HG02678 (cell line): ENCODE measurements around the gene VDR.

ENCODE experiments used
- ATAC-seq: cut with Tn5 transposase; IDR thresholded peaks from one replicate; pipeline ENCODE4 v1.9.1; 2021; ENCODE audit warnings: mild to moderate bottlenecking, moderate library complexity; ENCODE audit not compliant: unreplicated experiment

Gene VDR

GRCh38 chr12:47875746-47876439, 28.9 kb downstream of the VDR start:
- no peak for ATAC-seq

GRCh38 chr12:47874316-47874715, 30.5 kb downstream of the VDR start:
- ATAC-seq = no peak

- no peak for ATAC-seq
Observed at GRCh38 chr12:47870175-47870781, 34.5 kb downstream of the VDR start.

GRCh38 chr12:47868552-47869031, 36.2 kb downstream of the VDR start:
- ATAC-seq = peak; percentile 67

- ATAC-seq = peak; percentile 9
Observed at GRCh38 chr12:47868041-47868440, 36.8 kb downstream of the VDR start.

GRCh38 chr12:47867495-47867941, 37.3 kb downstream of the VDR start:
- no peak for ATAC-seq

GRCh38 chr12:47864646-47865235, 40.1 kb downstream of the VDR start:
- no peak for ATAC-seq

- ATAC-seq = no peak
Observed at GRCh38 chr12:47863985-47864384, 40.8 kb downstream of the VDR start.

GRCh38 chr12:47863467-47863866, 41.3 kb downstream of the VDR start:
- no peak for ATAC-seq

GRCh38 chr12:47862881-47863280, 41.9 kb downstream of the VDR start:
- ATAC-seq = no peak

- no peak for ATAC-seq
Observed at GRCh38 chr12:47862167-47862750, 42.5 kb downstream of the VDR start.

- ATAC-seq = no peak
Observed at GRCh38 chr12:47860873-47861272, 43.9 kb downstream of the VDR start.

GRCh38 chr12:47860279-47860841, 44.4 kb downstream of the VDR start:
- no peak for ATAC-seq

GRCh38 chr12:47858511-47859266, 46.1 kb downstream of the VDR start:
- ATAC-seq = no peak

- no peak for ATAC-seq
Observed at GRCh38 chr12:47856721-47857575, 47.8 kb downstream of the VDR start.

GRCh38 chr12:47856094-47856493, 48.7 kb downstream of the VDR start:
- ATAC-seq = no peak

GRCh38 chr12:47855502-47855901, 49.3 kb downstream of the VDR start:
- no peak for ATAC-seq

GRCh38 chr12:47854531-47854930, 50.3 kb downstream of the VDR start:
- no peak for ATAC-seq

GRCh38 chr12:47852096-47852571, 52.7 kb downstream of the VDR start:
- no peak for ATAC-seq
